ENCODE data around the gene TSEN15. TPM values are rescaled to one million over a fixed set of nuclear protein-coding genes. Genes with fewer than 3 reads are reported as not detected.

Gene TSEN15
- total and polyA plus RNA-seq, 2 of the 13 experiments (the other 11 are each of a cell fraction or from before 2014, with no cell fraction given) = 25.6 to 35.8 TPM

GRCh38 chr1:184051485-184052193 lies at the start of gene TSEN15 (continued):
- TF ChIP-seq, protein P1, sequence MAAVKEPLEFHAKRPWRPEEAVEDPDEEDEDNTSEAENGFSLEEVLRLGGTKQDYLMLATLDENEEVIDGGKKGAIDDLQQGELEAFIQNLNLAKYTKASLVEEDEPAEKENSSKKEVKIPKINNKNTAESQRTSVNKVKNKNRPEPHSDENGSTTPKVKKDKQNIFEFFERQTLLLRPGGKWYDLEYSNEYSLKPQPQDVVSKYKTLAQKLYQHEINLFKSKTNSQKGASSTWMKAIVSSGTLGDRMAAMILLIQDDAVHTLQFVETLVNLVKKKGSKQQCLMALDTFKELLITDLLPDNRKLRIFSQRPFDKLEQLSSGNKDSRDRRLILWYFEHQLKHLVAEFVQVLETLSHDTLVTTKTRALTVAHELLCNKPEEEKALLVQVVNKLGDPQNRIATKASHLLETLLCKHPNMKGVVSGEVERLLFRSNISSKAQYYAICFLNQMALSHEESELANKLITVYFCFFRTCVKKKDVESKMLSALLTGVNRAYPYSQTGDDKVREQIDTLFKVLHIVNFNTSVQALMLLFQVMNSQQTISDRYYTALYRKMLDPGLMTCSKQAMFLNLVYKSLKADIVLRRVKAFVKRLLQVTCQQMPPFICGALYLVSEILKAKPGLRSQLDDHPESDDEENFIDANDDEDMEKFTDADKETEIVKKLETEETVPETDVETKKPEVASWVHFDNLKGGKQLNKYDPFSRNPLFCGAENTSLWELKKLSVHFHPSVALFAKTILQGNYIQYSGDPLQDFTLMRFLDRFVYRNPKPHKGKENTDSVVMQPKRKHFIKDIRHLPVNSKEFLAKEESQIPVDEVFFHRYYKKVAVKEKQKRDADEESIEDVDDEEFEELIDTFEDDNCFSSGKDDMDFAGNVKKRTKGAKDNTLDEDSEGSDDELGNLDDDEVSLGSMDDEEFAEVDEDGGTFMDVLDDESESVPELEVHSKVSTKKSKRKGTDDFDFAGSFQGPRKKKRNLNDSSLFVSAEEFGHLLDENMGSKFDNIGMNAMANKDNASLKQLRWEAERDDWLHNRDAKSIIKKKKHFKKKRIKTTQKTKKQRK (IDR thresholded peaks at IDR 0.05; ENCODE audit: low read length) = no peak
- no peak for TF ChIP-seq SOX6 (IDR thresholded peaks at IDR 0.05)
- no peak for TF ChIP-seq SOX6 (CRISPR knock-in tag; IDR thresholded peaks at IDR 0.05)
- TF ChIP-seq GLI4 (CRISPR knock-in tag; IDR thresholded peaks at IDR 0.05; ENCODE audit: borderline replicate concordance) = peak; percentile 85; the same call in 1 of the 2 replicates
- no peak for TF ChIP-seq ZNF605 (CRISPR knock-in tag; IDR thresholded peaks at IDR 0.05)
- TF ChIP-seq NAIF1 (CRISPR knock-in tag; IDR thresholded peaks at IDR 0.05; ENCODE audit: borderline replicate concordance) = peak; percentile 27; the same call in 1 of the 2 replicates
- TF ChIP-seq, protein P2, sequence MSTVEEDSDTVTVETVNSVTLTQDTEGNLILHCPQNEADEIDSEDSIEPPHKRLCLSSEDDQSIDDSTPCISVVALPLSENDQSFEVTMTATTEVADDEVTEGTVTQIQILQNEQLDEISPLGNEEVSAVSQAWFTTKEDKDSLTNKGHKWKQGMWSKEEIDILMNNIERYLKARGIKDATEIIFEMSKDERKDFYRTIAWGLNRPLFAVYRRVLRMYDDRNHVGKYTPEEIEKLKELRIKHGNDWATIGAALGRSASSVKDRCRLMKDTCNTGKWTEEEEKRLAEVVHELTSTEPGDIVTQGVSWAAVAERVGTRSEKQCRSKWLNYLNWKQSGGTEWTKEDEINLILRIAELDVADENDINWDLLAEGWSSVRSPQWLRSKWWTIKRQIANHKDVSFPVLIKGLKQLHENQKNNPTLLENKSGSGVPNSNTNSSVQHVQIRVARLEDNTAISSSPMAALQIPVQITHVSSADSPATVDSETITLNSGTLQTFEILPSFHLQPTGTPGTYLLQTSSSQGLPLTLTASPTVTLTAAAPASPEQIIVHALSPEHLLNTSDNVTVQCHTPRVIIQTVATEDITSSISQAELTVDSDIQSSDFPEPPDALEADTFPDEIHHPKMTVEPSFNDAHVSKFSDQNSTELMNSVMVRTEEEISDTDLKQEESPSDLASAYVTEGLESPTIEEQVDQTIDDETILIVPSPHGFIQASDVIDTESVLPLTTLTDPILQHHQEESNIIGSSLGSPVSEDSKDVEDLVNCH (CRISPR knock-in tag; IDR thresholded peaks at IDR 0.05) = no peak
- no peak for TF ChIP-seq ZSCAN20 (CRISPR knock-in tag; IDR thresholded peaks at IDR 0.05; ENCODE audit: borderline replicate concordance)
- TF ChIP-seq MLXIP (CRISPR knock-in tag; IDR thresholded peaks at IDR 0.05; ENCODE audit: borderline replicate concordance) = no peak
- peak; percentile 69 for TF ChIP-seq GABPA (IDR thresholded peaks at IDR 0.05; ENCODE audit: low read depth, low read length)
- peak; percentile 73; the same call in 1 of the 2 replicates for TF ChIP-seq GABPA (CRISPR knock-in tag; IDR thresholded peaks at IDR 0.05; ENCODE audit: low read depth)
- TF ChIP-seq, protein P3, sequence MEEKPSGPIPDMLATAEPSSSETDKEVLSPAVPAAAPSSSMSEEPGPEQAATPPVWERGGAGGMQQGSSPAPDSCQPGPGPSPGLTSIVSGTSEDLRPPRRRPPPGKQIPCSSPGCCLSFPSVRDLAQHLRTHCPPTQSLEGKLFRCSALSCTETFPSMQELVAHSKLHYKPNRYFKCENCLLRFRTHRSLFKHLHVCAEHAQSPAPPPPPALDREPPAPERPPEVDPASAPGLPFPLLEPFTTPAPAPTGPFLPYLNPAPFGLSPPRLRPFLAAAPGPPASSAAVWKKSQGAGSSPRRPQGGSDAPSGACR (CRISPR knock-in tag; IDR thresholded peaks at IDR 0.05) = peak; percentile 72; the same call in 1 of the 2 replicates
- 0 out of 2 replicates have a peak, but pooled peaks have one; percentile 35 for TF ChIP-seq ZNF230 (CRISPR knock-in tag; IDR thresholded peaks at IDR 0.05)
- 0 out of 2 replicates have a peak, but pooled peaks have one; percentile 64 for TF ChIP-seq PAWR (CRISPR knock-in tag; IDR thresholded peaks at IDR 0.05; ENCODE audit: borderline replicate concordance)
- no peak for TF ChIP-seq SRSF4 (IDR thresholded peaks at IDR 0.05; ENCODE audit: low read depth, low read length, poor library complexity, severe bottlenecking)
- peak; percentile 12; the same call in 1 of the 2 replicates for TF ChIP-seq HMG20A (CRISPR knock-in tag; IDR thresholded peaks at IDR 0.05; ENCODE audit: borderline replicate concordance)
- peak; percentile 97; the same call in 1 of the 2 replicates for TF ChIP-seq EEA1 (CRISPR knock-in tag; IDR thresholded peaks at IDR 0.05; ENCODE audit: borderline replicate concordance)

Measured in HepG2 (cell line).